AG09319 (cell line): Measurements from ENCODE around the gene ARMH4.

Experiments used
- DNase-seq: peaks from one replicate; pipeline ENCODE4 v3.0.0-alpha.2; 2010; ENCODE audit warnings: low read depth; ENCODE audit errors: extremely low read depth
- CTCF ChIP-seq: IDR thresholded peaks from 2 replicates; pipeline ENCODE4 v1.5.1; 2011; ENCODE audit warnings: low read depth, mild to moderate bottlenecking, inconsistent platforms, low read length, moderate library complexity

ARMH4 gene

DNA sequence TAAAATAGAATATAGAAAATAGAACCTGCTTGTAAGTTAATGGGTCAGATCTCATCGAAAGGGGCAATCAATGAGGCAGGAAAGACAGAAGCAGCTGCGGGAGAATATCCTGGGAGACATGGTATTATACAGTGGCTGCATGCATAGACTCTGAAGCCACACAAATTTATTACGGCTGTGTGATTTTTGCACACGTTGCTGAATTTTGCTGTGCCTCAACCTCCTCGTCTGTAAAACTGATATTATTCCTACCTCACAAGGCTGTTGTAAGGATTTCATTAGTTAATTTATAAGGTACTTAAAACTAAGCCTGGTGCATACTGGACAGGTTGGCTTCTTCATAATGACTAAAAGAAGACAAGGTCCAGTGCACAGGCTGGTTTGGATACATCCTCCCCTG lies 52.3 kb downstream of the ARMH4 start:
- TF ChIP-seq CTCF: no peak

DNA sequence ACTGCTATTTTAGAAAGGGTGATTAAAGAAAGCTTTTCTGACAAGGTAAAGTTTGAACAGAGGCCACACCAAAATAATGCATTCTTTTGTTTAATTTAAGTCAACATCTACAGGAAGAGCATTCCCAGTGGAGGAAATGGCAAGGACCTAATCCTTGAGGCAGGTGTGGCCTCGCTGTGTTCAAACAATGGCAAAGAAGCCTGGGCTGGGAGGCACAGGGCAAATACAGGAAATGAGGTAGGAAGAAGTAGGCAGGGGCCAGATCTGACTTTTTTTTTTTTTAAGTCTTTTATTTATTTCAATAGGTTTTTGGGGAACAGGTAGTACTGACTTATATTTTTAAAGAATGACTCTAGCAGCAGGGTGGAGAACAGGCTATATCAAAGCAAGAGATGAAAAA lies 53.5 kb downstream of the ARMH4 start:
- no peak for TF ChIP-seq CTCF
- DNase-seq: no peak

More for the DNA sequence above, 52.3 kb downstream of the ARMH4 start:
- no peak for DNase-seq

DNA sequence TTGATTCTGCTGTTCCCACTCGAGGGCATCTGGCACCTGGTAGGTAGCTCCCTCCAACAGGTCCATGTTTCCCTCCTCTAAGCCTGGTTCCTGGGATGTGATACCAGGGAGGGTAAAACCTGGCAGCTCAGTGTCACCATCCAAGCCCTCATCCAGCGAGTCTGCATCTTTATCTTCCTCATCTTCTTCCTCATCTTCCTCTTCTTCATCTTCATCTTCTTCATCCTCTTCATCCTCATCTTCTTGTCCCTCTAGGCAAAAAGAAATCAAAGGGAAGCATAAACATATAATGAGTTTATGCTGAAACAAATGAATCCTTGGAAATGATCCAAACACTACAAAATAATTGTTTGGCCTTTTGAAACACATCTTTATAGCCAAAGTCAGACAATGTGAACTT lies 55.3 kb downstream of the ARMH4 start:
- TF ChIP-seq CTCF: no peak
- no peak for DNase-seq

- DNase-seq: no peak
- no peak for TF ChIP-seq CTCF
These were observed 60.0 kb downstream of the ARMH4 start for GRCh38 chr14:58091883-58092630.

- no peak for DNase-seq
- TF ChIP-seq CTCF: no peak
These were observed 62.4 kb downstream of the ARMH4 start for GRCh38 chr14:58089612-58090011.

- no peak for DNase-seq
- TF ChIP-seq CTCF: no peak
These were observed 63.1 kb downstream of the ARMH4 start for GRCh38 chr14:58088961-58089360.

DNA sequence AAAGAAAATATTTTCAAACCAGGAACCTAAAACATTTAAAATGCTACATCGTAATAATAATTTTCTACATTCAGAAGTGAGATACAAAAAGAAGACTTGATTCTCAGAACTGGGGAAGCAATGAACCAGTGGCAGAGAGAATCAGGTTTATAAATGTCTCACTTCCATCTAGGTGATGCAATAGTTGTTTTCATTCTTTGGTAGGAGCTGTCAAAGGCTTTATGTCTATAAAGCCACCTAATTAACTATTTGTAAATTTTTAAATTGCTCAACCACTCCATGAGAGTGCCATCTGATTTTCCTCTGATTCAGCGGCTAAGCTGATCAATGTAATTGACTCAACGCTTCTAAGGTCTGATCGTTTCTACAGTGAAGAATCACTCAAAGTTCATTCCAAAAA lies 66.1 kb downstream of the ARMH4 start:
- DNase-seq: no peak
- no peak for TF ChIP-seq CTCF
